GM18508 (cell line): ENCODE measurements around the gene EXOC3.
"Not testable (repeated sequence)": the region's sequence is repeated elsewhere in the genome, so short reads cannot be mapped to it uniquely, and the experiment has no call there.

Experiments used
- ATAC-seq: cut with Tn5 transposase; IDR thresholded peaks from one replicate; pipeline ENCODE4 v1.9.1; 2021; ENCODE audit warnings: moderate number of reproducible peaks; ENCODE audit not compliant: insufficient read depth, unreplicated experiment

EXOC3 gene

DNA sequence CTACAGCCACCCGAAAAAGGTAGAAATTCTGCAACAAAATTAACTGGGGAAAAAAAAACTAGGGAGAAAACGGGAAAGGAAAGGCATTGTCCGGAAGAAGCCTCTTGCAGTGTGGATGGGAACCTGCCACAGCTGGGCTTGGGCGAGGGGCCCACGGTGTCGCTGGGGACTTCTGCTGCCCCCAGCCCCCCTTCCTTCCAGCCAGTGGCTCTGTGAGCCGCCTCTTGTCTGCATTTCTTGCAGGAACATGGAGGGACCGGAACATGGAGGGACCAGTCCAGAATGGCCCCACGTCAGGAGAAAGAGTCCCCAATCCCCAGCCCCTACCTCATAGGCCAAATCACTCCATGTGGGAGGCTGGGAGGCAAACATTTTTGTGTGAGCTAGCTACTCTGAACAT, 36.9 kb upstream of the EXOC3 start:
- no peak for ATAC-seq

GRCh38 chr5:407051-407450, 35.9 kb upstream of the EXOC3 start:
- no peak for ATAC-seq

- ATAC-seq, result no peak
These were observed 35.1 kb upstream of the EXOC3 start for GRCh38 chr5:407801-408268.

DNA sequence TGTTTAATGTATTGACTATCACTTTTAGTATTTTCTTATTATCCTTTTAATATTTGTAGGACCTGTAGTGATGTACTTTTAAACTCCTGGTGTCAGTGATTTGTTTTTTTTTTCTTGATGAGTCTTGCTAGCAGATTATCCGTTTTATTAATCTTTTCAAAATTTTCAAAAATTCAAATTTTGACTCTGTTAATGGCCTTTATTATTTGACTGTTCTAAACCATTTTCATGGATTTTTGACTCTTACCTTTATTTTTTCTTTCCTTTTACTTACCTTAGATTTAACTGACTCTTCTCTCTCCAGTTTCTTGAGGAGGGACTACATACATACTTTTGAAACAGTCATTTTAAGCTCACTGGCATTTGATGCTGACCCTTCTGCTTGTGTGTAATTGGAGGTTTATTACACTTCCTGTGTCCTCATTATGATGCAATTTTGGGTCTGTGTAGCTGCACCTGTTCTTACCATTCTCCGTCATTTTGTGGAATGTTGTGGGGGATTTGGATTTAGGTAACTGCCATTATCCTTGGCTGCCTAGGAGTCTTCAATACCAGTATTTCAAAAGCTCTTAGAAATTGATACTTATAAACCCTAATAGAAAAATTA, 32.0 kb upstream of the EXOC3 start:
- no peak for ATAC-seq

- ATAC-seq, result no peak
These were observed 31.2 kb upstream of the EXOC3 start for GRCh38 chr5:411728-412127.

GRCh38 chr5:414991-415927, 27.7 kb upstream of the EXOC3 start:
- ATAC-seq, result not testable (repeated sequence)

GRCh38 chr5:415928-416635, 26.9 kb upstream of the EXOC3 start:
- ATAC-seq, result no peak

DNA sequence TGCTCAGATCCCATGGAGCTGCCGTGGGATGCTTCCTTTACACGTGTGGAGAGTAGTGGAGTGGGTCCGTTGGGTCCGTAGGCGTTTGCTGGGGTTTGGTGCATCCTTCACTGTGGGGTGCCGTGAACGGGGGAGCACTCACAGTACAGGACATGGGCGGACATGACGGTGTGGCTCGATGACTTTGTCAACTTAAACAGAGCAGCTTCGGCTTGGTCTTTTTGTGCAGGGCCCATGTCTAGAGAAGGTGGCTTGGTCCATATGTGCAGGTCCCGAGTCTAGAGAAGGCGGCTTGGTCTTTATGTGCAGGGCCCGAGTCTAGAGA, 26.4 kb upstream of the EXOC3 start:
- ATAC-seq, result no peak

- ATAC-seq, result no peak
These were observed 25.4 kb upstream of the EXOC3 start for GRCh38 chr5:417301-418161.

GRCh38 chr5:418162-419121, 24.5 kb upstream of the EXOC3 start:
- no peak for ATAC-seq

GRCh38 chr5:419970-420369, 23.0 kb upstream of the EXOC3 start:
- ATAC-seq, result no peak

DNA sequence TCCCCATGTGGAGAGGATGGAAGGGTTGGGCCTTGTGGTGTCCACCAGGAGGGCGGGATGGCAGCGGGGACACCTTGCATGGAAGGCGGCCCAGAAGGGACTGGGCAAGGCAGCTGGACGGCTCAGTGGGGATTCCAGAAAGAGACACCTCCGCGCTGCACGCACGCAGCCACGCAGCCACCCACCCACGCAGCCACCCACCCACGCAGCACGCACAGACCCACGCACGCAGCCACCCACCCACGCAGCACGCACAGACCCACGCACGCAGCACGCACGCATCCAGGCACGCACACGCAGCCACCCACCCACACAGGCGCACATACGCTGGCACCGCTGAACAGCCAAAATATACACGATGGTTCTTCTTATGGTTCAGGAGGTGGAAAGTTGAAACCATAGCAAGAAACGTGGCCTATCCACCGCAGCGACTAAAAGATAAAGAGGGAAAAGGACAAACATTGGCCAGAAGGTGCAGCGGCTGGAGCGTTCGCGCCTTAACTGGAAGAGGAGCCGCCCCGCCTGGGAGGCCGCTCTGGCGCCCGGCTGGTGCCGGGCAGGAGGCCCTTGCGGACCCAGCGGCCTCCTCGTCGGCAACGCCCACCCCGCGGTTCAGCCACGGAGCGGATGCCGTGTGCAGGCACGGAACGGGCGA, 22.2 kb upstream of the EXOC3 start:
- no peak for ATAC-seq

DNA sequence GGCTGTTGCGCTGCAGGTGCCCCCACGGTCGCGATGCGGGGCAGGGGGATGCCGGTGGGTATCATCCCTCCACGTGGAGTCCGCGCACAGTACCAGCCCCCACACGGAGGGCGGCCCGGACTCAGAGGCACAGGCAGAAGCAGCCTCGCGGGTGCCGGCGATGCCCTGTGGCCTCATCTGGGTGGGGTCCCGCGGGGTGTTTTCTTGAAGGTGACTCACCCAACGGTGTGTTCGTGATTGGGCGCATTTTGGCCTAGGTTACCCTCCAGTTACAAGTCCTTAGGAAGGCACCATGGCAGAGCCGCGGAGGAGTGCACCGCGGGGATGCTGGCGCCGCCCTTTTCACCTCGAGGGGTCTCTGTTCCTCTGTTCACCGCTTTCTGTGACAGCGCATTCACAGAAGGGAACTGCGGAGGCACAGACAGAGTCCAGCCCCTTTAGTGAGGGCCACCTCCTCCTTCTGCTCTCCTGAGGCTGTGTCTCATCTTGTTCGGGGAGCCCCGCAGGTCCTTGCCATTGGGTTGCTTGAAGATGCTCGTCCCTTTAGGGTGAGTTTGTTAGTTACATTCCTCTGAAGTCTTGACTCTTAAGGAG, 21.6 kb upstream of the EXOC3 start:
- ATAC-seq, result no peak

DNA sequence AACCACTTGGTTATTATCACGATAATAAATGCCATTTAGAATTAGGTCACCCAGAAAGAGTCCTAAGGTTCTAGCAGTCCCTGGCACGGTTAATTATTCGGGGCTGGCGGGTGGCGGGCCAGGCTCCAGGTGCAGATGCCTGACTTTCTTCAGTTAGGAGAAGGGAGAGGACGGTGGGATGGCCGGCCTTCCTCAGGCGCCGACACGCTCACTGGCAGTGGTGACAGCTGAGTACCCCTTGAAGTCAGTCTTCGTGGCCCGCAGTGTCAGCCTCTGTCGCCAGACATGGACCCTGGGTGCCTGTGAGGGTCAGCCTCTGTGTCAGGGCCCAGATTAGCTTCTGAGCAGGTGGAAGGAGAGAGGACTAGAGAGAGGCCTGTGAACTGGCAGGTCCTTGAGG, 21.1 kb upstream of the EXOC3 start:
- no peak for ATAC-seq

GRCh38 chr5:422323-423232, 20.4 kb upstream of the EXOC3 start:
- no peak for ATAC-seq

GRCh38 chr5:423233-423565, 19.8 kb upstream of the EXOC3 start:
- ATAC-seq, result no peak

GRCh38 chr5:423626-424261, 19.2 kb upstream of the EXOC3 start:
- ATAC-seq, result no peak
